ENCODE results near the gene ZNF471.

The ZNF471 gene

GRCh38 chr19:56507446-56508289, at the start of gene ZNF471:
Gene ZNF471 (plus strand): TSS chr19:56507855. CDS start chr19:56511572, 3,717 bp downstream.
- H3K4me3 ChIP-seq (ENCODE audit: low read length), result peak within 1 kb of the TSS; percentile 82
- H3K9ac ChIP-seq (ENCODE audit: low read length), result peak within 1 kb of the TSS; percentile 36
- H3K27me3 ChIP-seq (ENCODE audit: control insufficient read depth, insufficient read depth, low read length), result no peaks in the 10 kb centered on the region
- no peaks in the 10 kb centered on the region for H3K36me3 ChIP-seq (ENCODE audit: control insufficient read depth, insufficient read depth, low read length)
- H3K27ac ChIP-seq (ENCODE audit: low read depth, low read length), result peak within 1 kb of the TSS; percentile 97
- peaks cover 6% of the 10 kb centered on the region for H3K4me1 ChIP-seq (ENCODE audit: control insufficient read depth, insufficient read depth, low read length)

GRCh38 chr19:56474308-56474707, 33.3 kb upstream of the ZNF471 start:
- H3K4me3 ChIP-seq (ENCODE audit: low read length), result no peak overlapping the region
- peaks cover 6% of the 10 kb centered on the region for H3K36me3 ChIP-seq (ENCODE audit: control insufficient read depth, insufficient read depth, low read length)
- H3K4me1 ChIP-seq (ENCODE audit: control insufficient read depth, insufficient read depth, low read length), result no peaks in the 10 kb centered on the region
- no peak overlapping the region for H3K27ac ChIP-seq (ENCODE audit: low read depth, low read length)
- H3K27me3 ChIP-seq (ENCODE audit: control insufficient read depth, insufficient read depth, low read length), result no peaks in the 10 kb centered on the region
- no peak overlapping the region for H3K9ac ChIP-seq (ENCODE audit: low read length)

GRCh38 chr19:56476093-56476492, 31.6 kb upstream of the ZNF471 start:
- Histone ChIP-seq H3K36me3 (ENCODE audit: control insufficient read depth, insufficient read depth, low read length) (peaks cover 6% of the 10 kb centered on the region), H3K9ac (ENCODE audit: low read length) (no peak overlapping the region), H3K27me3 (ENCODE audit: control insufficient read depth, insufficient read depth, low read length) (no peaks in the 10 kb centered on the region), H3K4me1 (ENCODE audit: control insufficient read depth, insufficient read depth, low read length) (no peaks in the 10 kb centered on the region), H3K4me3 (ENCODE audit: low read length) (peak overlapping the region; percentile 80), H3K27ac (ENCODE audit: low read depth, low read length) (no peak overlapping the region)

- H3K4me1 ChIP-seq (ENCODE audit: control insufficient read depth, insufficient read depth, low read length), result no peaks in the 10 kb centered on the region
- H3K36me3 ChIP-seq (ENCODE audit: control insufficient read depth, insufficient read depth, low read length), result peaks cover 5% of the 10 kb centered on the region
- peak within 1 kb of the TSS; percentile 80 for H3K4me3 ChIP-seq (ENCODE audit: low read length)
- H3K27me3 ChIP-seq (ENCODE audit: control insufficient read depth, insufficient read depth, low read length), result no peaks in the 10 kb centered on the region
- H3K9ac ChIP-seq (ENCODE audit: low read length), result no peak within 1 kb of the TSS
- peak within 1 kb of the TSS; percentile 81 for H3K27ac ChIP-seq (ENCODE audit: low read depth, low read length)
These were observed 30.8 kb upstream of the ZNF471 start, which contains the start of gene ZNF667 for GRCh38 chr19:56476651-56477428. Gene ZNF667 (minus strand): TSS chr19:56477345. CDS start chr19:56462370, 14,975 bp downstream.

- no peak overlapping the region for H3K9ac ChIP-seq (ENCODE audit: low read length)
- H3K27ac ChIP-seq (ENCODE audit: low read depth, low read length), result peak overlapping the region; percentile 81
- H3K4me1 ChIP-seq (ENCODE audit: control insufficient read depth, insufficient read depth, low read length), result no peaks in the 10 kb centered on the region
- H3K36me3 ChIP-seq (ENCODE audit: control insufficient read depth, insufficient read depth, low read length), result no peaks in the 10 kb centered on the region
- peak overlapping the region; percentile 80 for H3K4me3 ChIP-seq (ENCODE audit: low read length)
- no peaks in the 10 kb centered on the region for H3K27me3 ChIP-seq (ENCODE audit: control insufficient read depth, insufficient read depth, low read length)
These were observed 30.0 kb upstream of the ZNF471 start for GRCh38 chr19:56477429-56478338.

- Histone ChIP-seq H3K27ac (ENCODE audit: low read depth, low read length) (no peak overlapping the region), H3K4me3 (ENCODE audit: low read length) (no peak overlapping the region), H3K36me3 (ENCODE audit: control insufficient read depth, insufficient read depth, low read length) (peaks cover 10% of the 10 kb centered on the region), H3K9ac (ENCODE audit: low read length) (no peak overlapping the region), H3K27me3 (ENCODE audit: control insufficient read depth, insufficient read depth, low read length) (no peaks in the 10 kb centered on the region), H3K4me1 (ENCODE audit: control insufficient read depth, insufficient read depth, low read length) (no peaks in the 10 kb centered on the region)
These were observed 16.3 kb upstream of the ZNF471 start for GRCh38 chr19:56491399-56491798.

- no peaks in the 10 kb centered on the region for H3K36me3 ChIP-seq (ENCODE audit: control insufficient read depth, insufficient read depth, low read length)
- H3K4me1 ChIP-seq (ENCODE audit: control insufficient read depth, insufficient read depth, low read length), result peaks cover 6% of the 10 kb centered on the region
- no peak overlapping the region for H3K9ac ChIP-seq (ENCODE audit: low read length)
- no peak overlapping the region for H3K27ac ChIP-seq (ENCODE audit: low read depth, low read length)
- no peak overlapping the region for H3K4me3 ChIP-seq (ENCODE audit: low read length)
- no peaks in the 10 kb centered on the region for H3K27me3 ChIP-seq (ENCODE audit: control insufficient read depth, insufficient read depth, low read length)
These were observed 3.1 kb upstream of the ZNF471 start for GRCh38 chr19:56504581-56504980.

- Histone ChIP-seq H3K27me3 (ENCODE audit: control insufficient read depth, insufficient read depth, low read length) (no peaks in the 10 kb centered on the region), H3K9ac (ENCODE audit: low read length) (peak overlapping the region; percentile 36), H3K36me3 (ENCODE audit: control insufficient read depth, insufficient read depth, low read length) (no peaks in the 10 kb centered on the region), H3K27ac (ENCODE audit: low read depth, low read length) (peak overlapping the region; percentile 97), H3K4me3 (ENCODE audit: low read length) (peak overlapping the region; percentile 82), H3K4me1 (ENCODE audit: control insufficient read depth, insufficient read depth, low read length) (peaks cover 6% of the 10 kb centered on the region)
These were observed 679 bp downstream of the ZNF471 start for GRCh38 chr19:56508290-56508778.

GRCh38 chr19:56525214-56525860, 17.7 kb downstream of the ZNF471 start:
- H3K36me3 ChIP-seq (ENCODE audit: control insufficient read depth, insufficient read depth, low read length), result peaks cover 12% of the 10 kb centered on the region
- H3K4me3 ChIP-seq (ENCODE audit: low read length), result no peak overlapping the region
- no peak overlapping the region for H3K9ac ChIP-seq (ENCODE audit: low read length)
- H3K27ac ChIP-seq (ENCODE audit: low read depth, low read length), result no peak overlapping the region
- H3K27me3 ChIP-seq (ENCODE audit: control insufficient read depth, insufficient read depth, low read length), result no peaks in the 10 kb centered on the region
- H3K4me1 ChIP-seq (ENCODE audit: control insufficient read depth, insufficient read depth, low read length), result no peaks in the 10 kb centered on the region

- Histone ChIP-seq H3K36me3 (ENCODE audit: control insufficient read depth, insufficient read depth, low read length) (peaks cover 10% of the 10 kb centered on the region), H3K27me3 (ENCODE audit: control insufficient read depth, insufficient read depth, low read length) (no peaks in the 10 kb centered on the region), H3K4me1 (ENCODE audit: control insufficient read depth, insufficient read depth, low read length) (peaks cover 8% of the 10 kb centered on the region), H3K9ac (ENCODE audit: low read length) (no peak overlapping the region), H3K4me3 (ENCODE audit: low read length) (peak overlapping the region; percentile 81), H3K27ac (ENCODE audit: low read depth, low read length) (no peak overlapping the region)
These were observed 29.8 kb downstream of the ZNF471 start for GRCh38 chr19:56537442-56537841.

GRCh38 chr19:56538254-56538760, 30.7 kb downstream of the ZNF471 start:
- H3K4me1 ChIP-seq (ENCODE audit: control insufficient read depth, insufficient read depth, low read length), result peaks cover 8% of the 10 kb centered on the region
- peak overlapping the region; percentile 85 for H3K27ac ChIP-seq (ENCODE audit: low read depth, low read length)
- no peak overlapping the region for H3K9ac ChIP-seq (ENCODE audit: low read length)
- H3K4me3 ChIP-seq (ENCODE audit: low read length), result peak overlapping the region; percentile 81
- peaks cover 10% of the 10 kb centered on the region for H3K36me3 ChIP-seq (ENCODE audit: control insufficient read depth, insufficient read depth, low read length)
- no peaks in the 10 kb centered on the region for H3K27me3 ChIP-seq (ENCODE audit: control insufficient read depth, insufficient read depth, low read length)

All from rectal smooth muscle tissue (tissue), 1 donor.